IPS-18a (cell line): ENCODE measurements around the gene TMEM161A.
"Not testable (repeated sequence)": the region's sequence is repeated elsewhere in the genome, so short reads cannot be mapped to it uniquely, and the experiment has no call there.

Experiments used
- H3K27ac ChIP-seq: one replicate; pipeline ENCODE4 v1.5.1; 2013; ENCODE audit warnings: low read length
- H3K27me3 ChIP-seq: one replicate; pipeline ENCODE4 v1.6.1; 2013; ENCODE audit warnings: mild to moderate bottlenecking, low read length; ENCODE audit not compliant: control insufficient read depth, insufficient read depth
- H3K36me3 ChIP-seq: one replicate; pipeline ENCODE4 v1.6.1; 2013; ENCODE audit warnings: low read depth, low read length; ENCODE audit not compliant: control insufficient read depth
- H3K4me1 ChIP-seq: one replicate; pipeline ENCODE4 v1.6.1; 2013; ENCODE audit warnings: low read depth, low read length; ENCODE audit not compliant: control insufficient read depth
- H3K4me3 ChIP-seq: one replicate; pipeline ENCODE4 v1.5.1; 2013; ENCODE audit warnings: low read length
- H3K9ac ChIP-seq: one replicate; pipeline ENCODE4 v1.6.1; 2013; ENCODE audit warnings: mild to moderate bottlenecking, low read length, moderate library complexity
- H3K9me3 ChIP-seq: one replicate; pipeline ENCODE4 v1.6.1; 2013; ENCODE audit warnings: low read depth, low read length; ENCODE audit not compliant: control insufficient read depth

The TMEM161A gene

GRCh38 chr19:19119325-19120237 lies 18.7 kb downstream of the TMEM161A start:
- H3K4me1 ChIP-seq, result peaks cover 11% of the 10 kb centered on the region
- no peaks in the 10 kb centered on the region for H3K9me3 ChIP-seq
- H3K36me3 ChIP-seq, result peaks cover 3% of the 10 kb centered on the region
- no peak overlapping the region for H3K27ac ChIP-seq
- H3K27me3 ChIP-seq, result no peaks in the 10 kb centered on the region
- no peak overlapping the region for H3K4me3 ChIP-seq
- H3K9ac ChIP-seq, result no peak overlapping the region

- H3K27ac ChIP-seq, result no peak overlapping the region
Measured at GRCh38 chr19:19115954-19116353, 22.3 kb downstream of the TMEM161A start.

GRCh38 chr19:19113040-19113626 lies 25.1 kb downstream of the TMEM161A start:
- Histone ChIP-seq H3K4me3 (no peak overlapping the region), H3K9me3 (no peaks in the 10 kb centered on the region), H3K27me3 (no peaks in the 10 kb centered on the region), H3K27ac (no peak overlapping the region), H3K4me1 (peaks cover 6% of the 10 kb centered on the region), H3K9ac (no peak overlapping the region), H3K36me3 (no peaks in the 10 kb centered on the region)

More at GRCh38 chr19:19115954-19116353, 22.3 kb downstream of the TMEM161A start:
- Histone ChIP-seq H3K36me3 (peaks cover 3% of the 10 kb centered on the region), H3K27me3 (no peaks in the 10 kb centered on the region), H3K9me3 (no peaks in the 10 kb centered on the region), H3K4me3 (no peak overlapping the region), H3K9ac (no peak overlapping the region), H3K4me1 (peaks cover 14% of the 10 kb centered on the region)

GRCh38 chr19:19111967-19112580 lies 26.2 kb downstream of the TMEM161A start:
- Histone ChIP-seq H3K9ac (no peak overlapping the region), H3K4me3 (no peak overlapping the region), H3K36me3 (no peaks in the 10 kb centered on the region), H3K4me1 (peaks cover 6% of the 10 kb centered on the region), H3K27me3 (no peaks in the 10 kb centered on the region), H3K27ac (no peak overlapping the region), H3K9me3 (no peaks in the 10 kb centered on the region)

GRCh38 chr19:19111136-19111835 lies 27.0 kb downstream of the TMEM161A start:
- no peak overlapping the region for H3K9ac ChIP-seq
- H3K4me1 ChIP-seq, result peaks cover 6% of the 10 kb centered on the region
- no peak overlapping the region for H3K27ac ChIP-seq
- H3K36me3 ChIP-seq, result no peaks in the 10 kb centered on the region
- H3K27me3 ChIP-seq, result no peaks in the 10 kb centered on the region
- H3K9me3 ChIP-seq, result no peaks in the 10 kb centered on the region
- H3K4me3 ChIP-seq, result no peak overlapping the region

- Histone ChIP-seq H3K27me3 (no peaks in the 10 kb centered on the region), H3K27ac (no peak overlapping the region), H3K9me3 (no peaks in the 10 kb centered on the region), H3K4me3 (no peak overlapping the region), H3K4me1 (peaks cover 9% of the 10 kb centered on the region), H3K9ac (no peak overlapping the region), H3K36me3 (no peaks in the 10 kb centered on the region)
Measured at GRCh38 chr19:19110410-19111135, 27.7 kb downstream of the TMEM161A start.

- Histone ChIP-seq H3K9me3 (no peaks in the 10 kb centered on the region), H3K27me3 (no peaks in the 10 kb centered on the region), H3K36me3 (no peaks in the 10 kb centered on the region), H3K27ac (no peak overlapping the region), H3K9ac (no peak overlapping the region), H3K4me3 (no peak overlapping the region), H3K4me1 (peaks cover 13% of the 10 kb centered on the region)
Measured at GRCh38 chr19:19109601-19110000, 28.7 kb downstream of the TMEM161A start.

- H3K4me1 ChIP-seq, result peaks cover 6% of the 10 kb centered on the region
- H3K36me3 ChIP-seq, result no peaks in the 10 kb centered on the region
- H3K9me3 ChIP-seq, result no peaks in the 10 kb centered on the region
- no peak overlapping the region for H3K4me3 ChIP-seq
- no peak overlapping the region for H3K9ac ChIP-seq
- H3K27me3 ChIP-seq, result no peaks in the 10 kb centered on the region
- H3K27ac ChIP-seq, result no peak overlapping the region
Measured at GRCh38 chr19:19107654-19108053, 30.6 kb downstream of the TMEM161A start.

- H3K36me3 ChIP-seq, H3K4me3 ChIP-seq, H3K9ac ChIP-seq, H3K27me3 ChIP-seq, H3K9me3 ChIP-seq, H3K27ac ChIP-seq, H3K4me1 ChIP-seq: not testable (repeated sequence)
Measured at GRCh38 chr19:19106938-19107337, 31.3 kb downstream of the TMEM161A start.

GRCh38 chr19:19106056-19106551 lies 32.2 kb downstream of the TMEM161A start:
- no peaks in the 10 kb centered on the region for H3K36me3 ChIP-seq
- peak overlapping the region; percentile 86 for H3K27ac ChIP-seq
- H3K4me3 ChIP-seq, result peak overlapping the region; percentile 75
- H3K9ac ChIP-seq, result peak overlapping the region; percentile 66
- H3K4me1 ChIP-seq, result peaks cover 6% of the 10 kb centered on the region
- no peaks in the 10 kb centered on the region for H3K27me3 ChIP-seq
- H3K9me3 ChIP-seq, result no peaks in the 10 kb centered on the region
